Choroid plexus epithelial cell (primary cell): ENCODE data around the gene MDK.

ENCODE experiments used
- DNase-seq: peaks from one replicate; pipeline ENCODE4 v3.0.0-alpha.2; 2010; ENCODE audit warnings: low read depth
- H3K4me3 ChIP-seq: 2 replicates; pipeline ENCODE4 v1.5.1; 2011; ENCODE audit warnings: low read depth, mild to moderate bottlenecking, control low read depth, low read length, moderate library complexity
- TF ChIP-seq, protein P1 (sequence below): conservative IDR thresholded peaks from 2 replicates; pipeline ENCODE4 v1.5.1; 2011; ENCODE audit warnings: low read depth, mild to moderate bottlenecking, control low read depth, inconsistent platforms, low read length, moderate library complexity

Gene MDK

DNA sequence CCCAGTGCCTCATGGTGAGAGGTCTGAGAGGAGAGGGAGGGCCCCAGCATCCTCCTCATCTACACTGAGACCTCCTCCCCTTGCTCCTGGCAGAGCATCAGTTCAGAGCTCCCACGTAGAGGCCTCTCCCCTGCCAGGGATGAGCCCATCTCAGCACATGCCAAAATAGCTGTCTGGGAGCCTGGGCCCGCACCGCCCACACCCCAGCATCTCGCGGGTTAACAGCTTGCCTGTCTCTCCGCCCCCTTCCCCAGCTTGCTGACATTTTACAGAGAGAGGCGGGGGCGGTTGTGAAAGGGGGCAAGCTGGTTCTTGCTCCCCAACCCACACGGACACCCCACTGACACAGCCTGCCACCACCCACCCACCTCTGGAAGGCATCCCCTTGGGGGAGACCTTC is 27.8 kb upstream of the MDK start:
- TF ChIP-seq, protein P1, sequence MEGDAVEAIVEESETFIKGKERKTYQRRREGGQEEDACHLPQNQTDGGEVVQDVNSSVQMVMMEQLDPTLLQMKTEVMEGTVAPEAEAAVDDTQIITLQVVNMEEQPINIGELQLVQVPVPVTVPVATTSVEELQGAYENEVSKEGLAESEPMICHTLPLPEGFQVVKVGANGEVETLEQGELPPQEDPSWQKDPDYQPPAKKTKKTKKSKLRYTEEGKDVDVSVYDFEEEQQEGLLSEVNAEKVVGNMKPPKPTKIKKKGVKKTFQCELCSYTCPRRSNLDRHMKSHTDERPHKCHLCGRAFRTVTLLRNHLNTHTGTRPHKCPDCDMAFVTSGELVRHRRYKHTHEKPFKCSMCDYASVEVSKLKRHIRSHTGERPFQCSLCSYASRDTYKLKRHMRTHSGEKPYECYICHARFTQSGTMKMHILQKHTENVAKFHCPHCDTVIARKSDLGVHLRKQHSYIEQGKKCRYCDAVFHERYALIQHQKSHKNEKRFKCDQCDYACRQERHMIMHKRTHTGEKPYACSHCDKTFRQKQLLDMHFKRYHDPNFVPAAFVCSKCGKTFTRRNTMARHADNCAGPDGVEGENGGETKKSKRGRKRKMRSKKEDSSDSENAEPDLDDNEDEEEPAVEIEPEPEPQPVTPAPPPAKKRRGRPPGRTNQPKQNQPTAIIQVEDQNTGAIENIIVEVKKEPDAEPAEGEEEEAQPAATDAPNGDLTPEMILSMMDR: no peak
- DNase-seq: no peak
- H3K4me3 ChIP-seq: no peak overlapping the region

DNA sequence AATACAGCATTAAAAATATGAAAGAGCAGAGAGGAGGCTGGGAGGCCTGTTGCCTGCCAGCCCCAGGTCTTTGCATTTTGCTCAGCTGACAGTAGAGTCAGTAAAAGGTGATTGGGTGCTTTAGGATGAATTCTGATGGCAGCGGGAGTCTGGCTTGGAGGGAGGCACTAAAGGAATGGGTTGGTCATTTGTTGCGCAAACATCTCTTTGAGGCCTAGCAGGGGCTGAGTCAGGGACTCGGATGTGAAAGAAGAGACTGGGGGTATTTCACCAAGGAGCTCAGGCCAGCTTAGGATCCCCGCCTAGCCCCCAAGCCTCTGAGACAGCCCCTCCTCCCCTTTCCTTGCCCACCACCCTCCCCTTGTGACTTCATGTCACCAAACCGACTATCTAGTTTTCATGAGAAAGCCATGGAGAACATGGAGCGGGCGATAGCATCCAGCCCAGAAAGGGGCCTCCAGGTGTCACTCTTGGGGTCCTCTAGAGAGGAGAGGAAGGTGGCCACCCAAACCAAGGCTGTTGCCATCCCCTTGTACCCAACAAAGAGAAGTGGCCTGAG is 24.5 kb upstream of the MDK start:
- DNase-seq: peak; percentile 92
- TF ChIP-seq, protein P1: no peak

DNA sequence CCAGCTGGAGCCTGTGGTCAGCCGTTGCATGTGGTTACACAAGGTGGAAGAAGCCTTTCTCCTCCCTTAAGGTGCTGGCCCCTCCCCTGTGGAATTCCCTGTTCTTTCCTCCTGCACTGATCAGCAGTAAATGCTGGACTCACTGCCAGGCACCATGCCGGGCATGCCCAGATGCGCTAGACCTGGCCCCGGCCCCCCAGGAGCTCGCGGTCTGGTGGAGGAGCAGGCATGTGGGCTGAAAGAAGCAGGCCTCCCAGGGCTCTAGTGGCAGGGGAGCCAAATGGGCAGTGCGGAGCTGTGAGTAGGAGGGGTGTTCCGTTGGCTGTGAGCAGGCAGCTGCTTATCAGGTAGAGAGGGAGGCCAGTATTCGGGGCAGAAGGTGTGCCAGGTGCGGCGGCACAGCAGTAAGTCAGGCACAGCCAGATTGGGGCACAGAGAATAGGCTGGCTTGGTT is 24.0 kb upstream of the MDK start:
- peak; percentile 56 for DNase-seq
- no peak overlapping the region for H3K4me3 ChIP-seq
- TF ChIP-seq, protein P1: no peak

More for the DNA sequence above, 24.5 kb upstream of the MDK start:
- H3K4me3 ChIP-seq: no peak overlapping the region

DNA sequence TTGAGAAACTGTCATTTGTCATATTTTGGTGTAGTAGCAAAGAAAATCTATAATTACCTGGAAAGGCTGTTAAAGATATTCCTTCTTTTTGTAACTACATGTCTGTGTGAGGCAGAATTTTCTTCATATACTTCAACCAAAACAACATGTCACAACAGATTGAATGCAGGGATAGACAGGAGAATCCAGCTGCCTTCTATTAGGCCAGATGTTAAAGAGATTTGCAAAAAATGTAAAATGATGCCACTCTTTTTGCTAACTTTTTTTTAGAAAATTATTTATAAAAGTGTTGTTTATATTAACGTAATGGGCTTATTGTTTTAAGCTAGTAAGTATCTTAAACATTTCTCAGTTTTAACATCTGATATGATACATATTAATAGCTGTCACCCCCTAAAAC is 21.5 kb upstream of the MDK start:
- no peak for DNase-seq
- TF ChIP-seq, protein P1: no peak

DNA sequence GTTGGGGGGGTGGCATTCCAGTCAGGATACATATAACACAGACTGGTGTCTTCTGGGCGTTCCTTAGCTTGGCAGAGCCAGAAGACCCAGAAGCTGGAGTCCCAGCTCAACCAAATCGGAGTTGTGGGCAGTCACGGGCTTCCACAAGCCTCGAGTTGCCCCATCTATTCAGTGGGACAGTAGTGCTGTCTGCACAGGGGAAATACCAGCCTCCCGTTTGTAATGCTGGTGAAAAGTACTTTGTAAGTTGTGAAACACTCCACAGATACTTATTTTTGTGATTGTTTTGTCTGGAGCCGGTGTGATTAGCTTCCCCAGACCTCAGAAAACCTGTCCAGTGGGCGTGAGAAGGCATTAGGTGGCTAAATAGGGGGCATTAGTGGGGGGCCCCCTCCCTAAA is 20.6 kb upstream of the MDK start:
- peak; percentile 39 for DNase-seq
- TF ChIP-seq, protein P1: no peak
- H3K4me3 ChIP-seq: no peak overlapping the region

More for the DNA sequence above, 21.5 kb upstream of the MDK start:
- no peak overlapping the region for H3K4me3 ChIP-seq

DNA sequence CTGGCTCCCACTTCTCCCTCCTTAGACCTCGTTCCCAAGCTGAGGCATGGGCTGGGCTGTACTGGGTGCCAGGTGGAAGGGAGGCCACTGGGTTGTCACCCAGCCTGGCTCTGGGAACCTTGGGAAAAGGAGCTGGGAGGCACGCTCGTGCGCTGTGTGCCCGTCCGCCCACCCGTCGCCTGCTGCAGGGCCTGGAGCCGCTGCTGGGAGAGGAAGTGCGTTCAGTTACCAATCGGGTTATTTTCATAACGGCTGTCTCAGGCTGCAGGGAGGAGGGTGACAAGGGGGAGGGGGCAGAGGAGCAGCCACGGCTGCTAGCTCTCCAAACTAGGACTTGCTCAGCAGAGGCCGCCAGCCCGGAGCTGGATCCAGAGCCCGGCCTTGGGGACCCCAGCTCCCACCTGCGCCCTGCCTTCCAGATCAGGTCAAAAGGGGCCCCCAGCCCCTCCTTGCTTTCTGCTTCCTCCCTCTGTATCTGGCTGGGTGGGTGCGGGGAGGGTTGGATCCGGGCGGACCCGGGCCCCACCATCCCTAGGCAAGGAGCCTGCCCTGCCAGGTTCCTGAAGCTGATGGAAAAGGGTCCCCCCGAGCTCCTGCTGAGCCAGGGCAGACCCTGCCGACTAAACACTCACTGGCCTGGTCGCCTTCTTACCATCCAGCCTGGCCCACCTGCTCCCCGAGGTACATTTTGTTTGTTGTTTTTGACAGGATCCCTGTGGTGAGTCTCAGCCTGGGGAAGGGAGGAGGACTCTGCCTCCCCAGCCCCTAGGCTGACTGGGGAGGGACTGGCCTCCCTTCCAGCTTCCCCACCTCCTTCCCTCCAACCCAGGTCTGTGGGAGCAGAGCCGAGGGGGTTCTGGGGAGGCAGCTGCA is 19.9 kb upstream of the MDK start:
- H3K4me3 ChIP-seq: peak overlapping the region; percentile 40
- peak; percentile 64 for DNase-seq
- TF ChIP-seq, protein P1: no peak
